Limb (tissue), 2 donors: ENCODE measurements around the gene RTN4RL1.

Experiments used
- DNase-seq, 2 donors: peaks; one replicate each; pipeline ENCODE4 v3.0.0-alpha.2; 2016; ENCODE audit errors: extremely low spot score in 2 of 2

The RTN4RL1 gene

DNA sequence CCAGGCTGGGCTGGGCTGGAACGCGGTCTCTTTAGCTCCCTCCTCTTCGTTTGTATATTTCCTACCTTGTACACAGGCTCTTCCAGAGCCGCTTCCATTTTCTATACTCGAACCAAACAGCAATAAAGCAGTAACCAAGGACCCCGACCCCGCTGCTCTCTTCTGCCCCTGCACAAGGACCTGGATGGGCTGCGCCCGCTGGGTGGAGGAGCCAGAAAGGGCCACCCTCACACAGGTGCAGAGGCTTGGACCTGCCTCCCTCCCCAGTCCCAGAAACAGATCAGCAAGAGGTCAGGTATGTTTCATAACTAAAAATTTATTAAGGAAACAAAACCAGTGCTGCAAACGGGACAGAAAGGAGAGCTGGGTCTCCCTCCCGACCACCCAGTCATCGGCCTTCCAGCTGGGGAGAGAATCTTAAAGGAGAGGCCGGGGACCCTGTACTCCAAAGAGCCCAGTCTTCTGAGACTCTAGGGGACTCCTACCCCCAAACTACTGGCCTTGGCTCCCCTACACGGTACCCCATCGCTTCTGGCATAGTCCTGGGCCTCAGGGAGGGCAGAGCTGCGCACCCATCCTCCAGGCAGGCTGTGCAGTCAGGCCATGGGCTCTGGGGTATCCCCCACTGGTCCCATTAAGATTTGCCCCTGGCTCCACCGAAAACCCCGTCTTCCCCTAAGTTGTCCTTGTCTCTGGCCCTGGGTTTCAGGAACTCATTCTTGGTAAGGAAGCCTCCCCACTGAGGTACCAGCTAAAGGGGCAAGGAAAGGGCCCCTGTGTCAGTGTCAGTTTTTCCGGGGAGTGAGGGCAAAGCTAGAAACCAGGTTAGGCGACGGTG is 34.6 kb upstream of the RTN4RL1 start:
- peak; percentile 0 to 32 for DNase-seq

DNA sequence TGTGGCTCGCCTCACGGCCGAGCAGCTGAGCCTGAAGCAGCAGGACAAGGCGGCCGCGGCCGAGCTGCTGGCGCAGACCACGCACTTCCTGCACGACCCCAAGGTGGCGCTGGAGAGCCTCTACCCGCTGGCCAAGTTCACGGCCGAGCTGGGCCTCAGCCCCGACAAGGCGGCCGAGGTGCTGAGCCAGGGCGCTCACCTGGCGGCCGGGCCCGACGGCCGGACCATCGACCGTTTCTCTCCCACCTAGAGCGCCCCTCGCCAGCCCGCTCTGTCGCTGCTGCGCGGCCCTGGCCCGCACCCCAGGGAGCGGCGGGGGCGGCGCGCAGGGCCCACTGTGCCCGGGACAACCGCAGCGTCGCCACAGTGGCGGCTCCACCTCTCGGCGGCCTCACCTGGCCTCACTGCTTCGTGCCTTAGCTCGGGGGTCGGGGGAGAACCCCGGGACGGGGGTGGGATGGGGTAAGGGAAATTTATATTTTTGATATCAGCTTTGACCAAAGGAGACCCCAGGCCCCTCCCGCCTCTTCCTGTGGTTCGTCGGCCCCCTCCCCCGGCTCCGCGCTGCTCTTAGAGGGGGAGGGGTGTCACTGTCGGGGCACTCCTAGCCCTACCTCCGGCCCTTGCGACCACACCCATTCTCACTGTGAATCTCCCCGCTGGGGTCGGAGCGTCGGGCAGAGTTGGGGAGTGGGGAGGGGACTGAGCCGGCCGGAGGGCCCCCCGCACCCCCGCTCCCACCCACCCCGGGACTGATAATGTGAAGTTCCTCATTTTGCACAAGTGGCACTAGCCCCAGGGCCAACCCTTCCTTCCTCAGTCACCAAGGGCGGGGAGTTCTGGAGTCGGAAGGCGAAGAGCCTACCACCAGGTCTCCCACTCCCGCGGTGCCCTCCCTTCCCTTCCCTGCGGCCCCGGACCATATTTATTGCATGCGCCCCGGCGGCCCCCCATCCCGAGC is 33.7 kb upstream of the RTN4RL1 start:
- DNase-seq, result peak in 1 of 2 donors; percentile 7

- peak; percentile 1 to 76 for DNase-seq
These were observed 32.8 kb upstream of the RTN4RL1 start for GRCh38 chr17:2057760-2058585.

GRCh38 chr17:2057175-2057759 is 32.1 kb upstream of the RTN4RL1 start:
- peak in 1 of 2 donors; percentile 65 for DNase-seq

DNA sequence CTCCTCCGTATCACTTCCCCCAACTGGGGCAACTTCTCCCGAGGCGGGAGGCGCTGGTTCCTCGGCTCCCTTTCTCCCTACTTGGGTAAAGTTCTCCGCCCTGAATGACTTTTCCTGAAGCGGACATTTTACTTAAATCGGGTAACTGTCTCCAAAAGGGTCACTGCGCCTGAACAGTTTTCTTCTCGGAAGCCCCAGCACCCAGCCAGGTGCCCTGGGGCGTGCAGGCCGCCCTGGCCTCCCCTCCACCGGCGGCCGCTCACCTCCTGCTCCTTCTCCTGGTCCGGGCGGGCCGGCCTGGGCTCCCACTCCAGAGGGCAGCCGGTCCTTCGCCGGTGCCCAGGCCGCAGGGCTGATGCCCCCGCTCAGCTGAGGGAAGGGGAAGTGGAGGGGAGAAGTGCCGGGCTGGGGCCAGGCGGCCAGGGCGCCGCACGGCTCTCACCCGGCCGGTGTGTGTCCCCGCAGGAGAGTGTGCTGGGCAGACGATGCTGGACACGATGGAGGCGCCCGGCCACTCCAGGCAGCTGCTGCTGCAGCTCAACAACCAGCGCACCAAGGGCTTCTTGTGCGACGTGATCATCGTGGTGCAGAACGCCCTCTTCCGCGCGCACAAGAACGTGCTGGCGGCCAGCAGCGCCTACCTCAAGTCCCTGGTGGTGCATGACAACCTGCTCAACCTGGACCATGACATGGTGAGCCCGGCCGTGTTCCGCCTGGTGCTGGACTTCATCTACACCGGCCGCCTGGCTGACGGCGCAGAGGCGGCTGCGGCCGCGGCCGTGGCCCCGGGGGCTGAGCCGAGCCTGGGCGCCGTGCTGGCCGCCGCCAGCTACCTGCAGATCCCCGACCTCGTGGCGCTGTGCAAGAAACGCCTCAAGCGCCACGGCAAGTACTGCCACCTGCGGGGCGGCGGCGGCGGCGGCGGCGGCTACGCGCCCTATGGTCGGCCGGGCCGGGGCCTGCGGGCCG is 31.4 kb upstream of the RTN4RL1 start:
- peak in 1 of 2 donors; percentile 73 for DNase-seq

- DNase-seq, result peak in 1 of 2 donors; percentile 7
These were observed 30.4 kb upstream of the RTN4RL1 start for GRCh38 chr17:2055292-2056205.

- peak; percentile 80 to 90 for DNase-seq
These were observed 29.6 kb upstream of the RTN4RL1 start, which contains the start of gene HIC1 for GRCh38 chr17:2054512-2055291. Gene HIC1 (plus strand): TSS chr17:2055103. CDS start chr17:2056691, 1,588 bp downstream.

DNA sequence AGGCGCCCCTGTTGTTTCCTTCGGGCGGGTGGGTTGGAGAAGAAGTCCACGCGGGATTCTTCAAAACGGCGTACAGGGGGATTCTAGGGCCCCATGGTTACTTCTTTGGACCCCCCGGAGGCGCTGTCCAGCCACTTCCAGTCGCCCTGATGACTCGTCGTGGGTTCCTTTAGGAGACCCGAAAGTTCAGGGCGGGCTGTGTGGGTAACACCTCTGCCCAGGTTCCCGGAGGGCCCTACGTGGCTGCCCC is 29.1 kb upstream of the RTN4RL1 start:
- DNase-seq, result peak in 1 of 2 donors; percentile 78

DNA sequence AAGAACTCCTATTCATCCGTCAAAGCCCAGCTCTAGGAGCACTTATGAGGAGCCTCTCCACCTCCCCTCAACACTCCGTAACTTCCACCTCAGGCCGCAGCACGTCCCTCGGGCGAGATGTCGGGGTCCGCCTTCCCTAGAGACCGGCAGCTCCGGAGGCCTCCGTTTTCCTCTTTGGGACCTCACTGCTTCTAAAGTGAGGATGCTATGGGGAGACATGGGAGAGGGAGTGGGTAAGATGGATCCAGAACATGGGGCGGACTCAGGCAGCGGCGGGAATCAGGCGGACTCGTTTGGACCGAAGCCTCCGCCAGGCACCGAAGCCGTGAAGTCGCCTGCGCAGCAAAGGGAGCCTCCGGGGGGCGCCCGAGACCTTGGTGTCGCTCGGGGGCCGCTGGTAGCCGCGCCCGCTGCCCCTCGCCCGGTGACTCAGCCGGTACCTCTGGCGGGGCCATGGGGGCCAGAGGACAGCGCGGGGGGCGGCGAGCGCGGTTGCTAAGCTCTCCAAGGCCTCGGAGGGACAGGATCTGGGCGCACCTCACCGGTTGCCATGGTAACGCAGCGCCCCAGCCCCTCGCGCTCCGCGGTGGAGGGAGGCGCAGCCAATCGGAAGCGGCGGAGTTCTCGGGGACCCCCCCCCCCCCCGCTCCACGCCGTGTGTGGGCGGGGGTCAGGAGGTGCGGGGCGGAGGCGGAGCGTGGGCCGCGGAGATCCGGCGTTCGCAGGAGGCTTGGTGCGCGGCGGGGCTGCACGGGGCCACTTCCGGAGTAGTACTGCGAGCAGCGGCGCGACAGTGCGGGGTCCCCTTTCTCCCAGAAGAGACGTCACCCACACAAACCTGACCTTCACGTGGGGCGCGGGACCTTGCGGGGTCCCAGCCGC is 28.5 kb upstream of the RTN4RL1 start:
- DNase-seq, result peak; percentile 59 to 87

- peak; percentile 0 to 45 for DNase-seq
These were observed 26.9 kb upstream of the RTN4RL1 start for GRCh38 chr17:2051933-2052559.

DNA sequence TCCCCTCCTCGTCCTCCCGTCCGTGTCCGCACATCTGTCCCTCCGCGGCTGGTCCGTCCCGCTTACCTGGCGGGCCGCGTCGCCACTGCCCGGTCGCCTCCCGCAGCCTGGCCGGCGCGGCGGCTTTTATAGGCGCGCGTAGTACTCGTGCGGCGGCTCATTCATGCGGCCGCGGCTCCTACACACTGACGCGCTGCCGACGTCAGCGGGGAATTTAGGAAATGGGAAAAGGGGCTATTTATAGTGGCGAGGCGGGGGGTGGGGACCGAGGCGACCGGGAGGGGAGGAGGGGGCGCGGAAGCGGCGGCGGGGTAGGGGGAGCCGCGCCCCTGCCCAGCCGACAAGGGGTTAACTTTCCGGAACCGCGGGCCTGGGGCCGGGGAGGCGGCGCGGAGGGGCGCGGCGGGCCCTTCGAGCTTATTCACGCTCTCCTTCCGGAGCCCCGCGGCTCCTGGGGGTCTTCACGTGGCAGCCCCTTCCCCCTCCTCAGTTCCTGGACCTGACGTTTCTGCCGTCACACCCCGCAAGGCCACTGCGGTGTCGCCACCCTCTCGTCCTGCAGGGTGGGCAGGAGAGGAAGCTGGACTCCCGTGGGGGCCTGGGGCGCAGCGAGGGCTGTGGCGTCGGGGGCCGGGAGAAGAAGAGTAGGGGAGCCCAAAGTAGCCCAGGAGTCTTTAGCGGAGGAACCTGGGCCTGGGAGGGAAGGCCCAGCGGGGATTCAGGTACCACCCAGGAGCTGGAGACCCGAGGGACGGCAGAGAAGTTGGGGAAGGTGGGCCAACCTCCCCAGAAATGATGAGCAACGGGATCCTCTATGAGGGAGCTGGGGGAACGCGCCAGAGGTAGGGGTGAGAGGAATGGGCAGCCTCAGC is 26.2 kb upstream of the RTN4RL1 start:
- peak in 1 of 2 donors; percentile 78 for DNase-seq

GRCh38 chr17:2050300-2051060 is 25.3 kb upstream of the RTN4RL1 start:
- peak; percentile 30 to 90 for DNase-seq

DNA sequence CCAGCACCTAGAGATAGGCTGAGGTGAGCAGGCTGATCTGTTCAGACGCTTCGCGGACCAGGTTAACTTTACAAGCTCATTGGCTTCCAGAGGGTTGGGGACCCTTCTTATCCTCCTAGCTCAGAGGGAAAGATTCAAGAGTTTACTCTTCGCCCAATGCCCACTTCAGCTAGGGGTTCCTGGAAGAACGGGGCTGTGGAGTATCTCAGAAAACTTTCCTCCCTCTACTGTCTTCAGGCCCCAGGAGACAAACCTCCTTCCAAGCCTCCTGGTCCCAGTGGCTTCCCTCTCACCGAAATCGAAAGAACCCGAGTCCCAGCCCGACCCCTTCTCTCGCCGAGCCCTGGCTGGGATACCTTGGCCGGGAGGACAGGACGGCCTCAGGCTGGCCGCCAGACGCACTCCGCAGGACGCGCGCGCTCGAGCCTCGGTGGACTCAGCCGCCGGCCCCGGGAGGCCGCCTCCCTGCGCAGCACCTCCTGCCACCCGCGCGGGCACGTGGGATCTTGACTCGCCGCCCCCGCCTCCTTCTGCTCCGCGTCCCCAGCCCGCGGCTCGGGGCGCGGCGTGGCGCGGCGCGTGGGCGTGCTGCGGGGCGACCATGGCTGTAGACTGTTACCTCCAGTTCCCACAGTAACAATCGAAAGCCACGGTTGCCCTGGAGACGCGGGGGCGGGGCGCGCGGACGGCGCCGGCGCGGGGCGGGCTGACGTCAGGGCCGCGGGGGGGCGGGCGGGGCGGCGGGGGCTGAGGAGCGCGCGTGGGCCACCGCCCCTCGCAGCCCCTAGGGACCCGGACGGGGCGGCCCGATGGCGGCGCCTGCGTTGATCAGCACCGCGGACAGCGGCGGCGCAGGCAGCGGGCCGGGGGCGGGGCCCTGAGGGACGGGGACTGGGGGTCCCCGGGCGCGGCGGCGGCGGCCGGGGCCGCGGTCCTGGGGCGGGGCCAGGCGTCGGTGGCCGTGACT is 24.5 kb upstream of the RTN4RL1 start:
- peak; percentile 72 to 95 for DNase-seq

DNA sequence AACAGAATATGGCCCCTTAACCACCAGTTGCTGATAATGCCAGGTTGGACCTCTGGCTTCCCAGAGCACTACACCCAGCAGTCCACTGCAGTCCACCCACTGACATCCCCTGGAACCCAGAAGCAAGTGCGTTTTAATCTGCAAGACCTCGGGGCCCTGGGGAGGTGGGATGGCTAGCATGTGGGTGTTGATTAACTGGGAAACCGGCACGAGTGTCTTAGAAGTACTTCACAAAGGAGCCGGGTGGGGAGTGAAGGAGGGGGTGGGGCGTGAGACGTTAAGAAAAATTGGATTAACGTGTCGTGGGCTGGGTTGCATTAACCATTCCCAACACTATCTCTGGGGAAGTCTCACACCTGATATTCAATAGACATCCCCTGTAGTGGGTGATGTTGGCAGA is 23.7 kb upstream of the RTN4RL1 start:
- DNase-seq, result peak in 1 of 2 donors; percentile 0
